Loucy (cell line): ENCODE results near the gene PPP1R13B.

Experiments
- CTCF ChIP-seq: fragments of 200-600 bp; sonication (generic); conservative IDR thresholded peaks from 2 replicates; pipeline ENCODE4 v1.5.1; 2014; ENCODE audit warnings: mild to moderate bottlenecking, antibody characterized with exemption, low read length
- EZH2phosphoT487 ChIP-seq: fragments of 200-600 bp; IDR thresholded peaks from 2 replicates; pipeline ENCODE4 v1.6.1; 2018; ENCODE audit warnings: antibody characterized with exemption, mild to moderate bottlenecking, moderate library complexity, borderline replicate concordance

- TF ChIP-seq CTCF (no peak), EZH2phosphoT487 (no peak)
Observed at GRCh38 chr14:103885509-103885932, 38.1 kb upstream of the PPP1R13B start.
